ENCODE data around the gene DNAH9.

DNA sequence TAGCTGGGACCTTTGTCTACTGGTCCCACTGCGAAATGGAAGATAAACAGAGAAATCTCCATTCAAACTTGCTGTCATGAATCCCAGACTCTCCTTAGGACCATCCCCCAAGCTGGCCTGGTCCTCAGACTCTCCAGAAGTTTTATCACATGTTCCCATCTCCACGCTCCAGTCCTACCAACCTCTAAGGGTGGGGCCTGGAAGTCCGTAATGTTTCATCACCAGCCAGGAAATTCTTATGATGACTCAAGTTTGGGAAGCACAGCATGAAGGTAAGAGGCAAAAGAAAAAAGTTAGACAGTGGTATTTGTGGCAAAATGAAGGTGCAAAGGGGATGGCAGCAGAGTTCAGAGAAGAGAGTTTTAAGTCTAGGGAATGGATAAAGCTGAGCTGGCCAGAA is 346.3 kb downstream of the DNAH9 start:
- TF ChIP-seq, protein P1, sequence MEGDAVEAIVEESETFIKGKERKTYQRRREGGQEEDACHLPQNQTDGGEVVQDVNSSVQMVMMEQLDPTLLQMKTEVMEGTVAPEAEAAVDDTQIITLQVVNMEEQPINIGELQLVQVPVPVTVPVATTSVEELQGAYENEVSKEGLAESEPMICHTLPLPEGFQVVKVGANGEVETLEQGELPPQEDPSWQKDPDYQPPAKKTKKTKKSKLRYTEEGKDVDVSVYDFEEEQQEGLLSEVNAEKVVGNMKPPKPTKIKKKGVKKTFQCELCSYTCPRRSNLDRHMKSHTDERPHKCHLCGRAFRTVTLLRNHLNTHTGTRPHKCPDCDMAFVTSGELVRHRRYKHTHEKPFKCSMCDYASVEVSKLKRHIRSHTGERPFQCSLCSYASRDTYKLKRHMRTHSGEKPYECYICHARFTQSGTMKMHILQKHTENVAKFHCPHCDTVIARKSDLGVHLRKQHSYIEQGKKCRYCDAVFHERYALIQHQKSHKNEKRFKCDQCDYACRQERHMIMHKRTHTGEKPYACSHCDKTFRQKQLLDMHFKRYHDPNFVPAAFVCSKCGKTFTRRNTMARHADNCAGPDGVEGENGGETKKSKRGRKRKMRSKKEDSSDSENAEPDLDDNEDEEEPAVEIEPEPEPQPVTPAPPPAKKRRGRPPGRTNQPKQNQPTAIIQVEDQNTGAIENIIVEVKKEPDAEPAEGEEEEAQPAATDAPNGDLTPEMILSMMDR (IDR thresholded peaks at IDR 0.05) = no peak
- no peak for TF ChIP-seq POLR2A (IDR thresholded peaks at IDR 0.05)
